Liver (tissue), 9 donors: Measurements from ENCODE around the gene IQCM. TPM values are rescaled to one million over a fixed set of nuclear protein-coding genes. Genes with fewer than 3 reads are reported as not detected.

Experiments
- DNase-seq: peaks from one replicate; pipeline ENCODE4 v3.0.0-alpha.2; 2017; ENCODE audit warnings: low spot score
- H3K27ac ChIP-seq, 2 donors: one replicate each; pipeline ENCODE4 v1.7.0; 2013; ENCODE audit warnings: inconsistent platforms in 2 of 2, low read length in 2 of 2, control low read depth in 1 of 2, low read depth in 1 of 2, mild to moderate bottlenecking in 1 of 2
- H3K27me3 ChIP-seq, 4 donors: one replicate each; pipeline versions ENCODE4 v1.6.1 to v1.7.0; 2013; ENCODE audit warnings: low read length in 3 of 4, inconsistent platforms in 1 of 4, mild to moderate bottlenecking in 1 of 4, moderate library complexity in 1 of 4; ENCODE audit not compliant: control insufficient read depth in 4 of 4, insufficient read depth in 4 of 4
- H3K36me3 ChIP-seq, 4 donors: one replicate each; pipeline versions ENCODE4 v1.6.1 to v1.7.0; 2013; ENCODE audit warnings: low read length in 3 of 4, mild to moderate bottlenecking in 3 of 4, low read depth in 1 of 4, moderate library complexity in 1 of 4; ENCODE audit not compliant: control insufficient read depth in 4 of 4, insufficient read depth in 3 of 4
- H3K4me1 ChIP-seq, 4 donors: one replicate each; pipeline versions ENCODE4 v1.6.1 to v1.7.0; 2013; ENCODE audit warnings: low read length in 3 of 4, mild to moderate bottlenecking in 3 of 4, moderate library complexity in 1 of 4; ENCODE audit not compliant: control insufficient read depth in 4 of 4, insufficient read depth in 4 of 4
- H3K4me3 ChIP-seq, 3 donors: one replicate each; pipeline versions ENCODE4 v1.6.1 to v1.7.0; 2013; ENCODE audit warnings: low read length in 3 of 3, control low read depth in 1 of 3, low read depth in 1 of 3, mild to moderate bottlenecking in 1 of 3
- H3K9ac ChIP-seq, 2 donors: one replicate each; pipeline ENCODE4 v1.7.0; 2013; ENCODE audit warnings: low read length in 2 of 2, mild to moderate bottlenecking in 2 of 2, moderate library complexity in 2 of 2, control low read depth in 1 of 2, low read depth in 1 of 2
- H3K9me3 ChIP-seq, 4 donors: one replicate each; pipeline versions ENCODE4 v1.6.1 to v1.7.0; 2013; ENCODE audit warnings: low read length in 3 of 4; ENCODE audit not compliant: control insufficient read depth in 4 of 4
- EGR1 ChIP-seq, 2 donors: IDR thresholded peaks; 2 replicates each; pipeline ENCODE4 v1.6.1; 2016 to 2018; ENCODE audit warnings: antibody characterized with exemption in 2 of 2, low read depth in 2 of 2
- FOXA1 ChIP-seq: IDR thresholded peaks from 2 replicates; pipeline ENCODE4 v1.6.1; 2016; ENCODE audit warnings: antibody characterized with exemption
- GABPA ChIP-seq, 2 donors: IDR thresholded peaks in 1 of 2; conservative IDR thresholded peaks in 1 of 2; 2 replicates each; pipeline ENCODE4 v1.6.1; 2016; ENCODE audit warnings: antibody characterized with exemption in 2 of 2, mild to moderate bottlenecking in 1 of 2, moderate library complexity in 1 of 2
- HNF4A ChIP-seq, 2 donors: conservative IDR thresholded peaks; 2 replicates each; pipeline ENCODE4 v1.6.1; 2016; ENCODE audit warnings: antibody characterized with exemption in 2 of 2, mild to moderate bottlenecking in 2 of 2
- HNF4G ChIP-seq: IDR thresholded peaks from 2 replicates; pipeline ENCODE4 v1.6.1; 2016; ENCODE audit warnings: antibody characterized with exemption
- JUND ChIP-seq, 2 donors: IDR thresholded peaks; 2 replicates each; pipeline ENCODE4 v1.6.1; 2016; ENCODE audit warnings: antibody characterized with exemption in 2 of 2
- NR2F2 ChIP-seq: IDR thresholded peaks from 2 replicates; pipeline ENCODE4 v1.6.1; 2016; ENCODE audit warnings: antibody characterized with exemption
- RAD21 ChIP-seq, 2 donors: IDR thresholded peaks; 2 replicates each; pipeline ENCODE4 v1.6.1; 2016; ENCODE audit warnings: antibody characterized with exemption in 2 of 2, mild to moderate bottlenecking in 2 of 2
- REST ChIP-seq: IDR thresholded peaks from 2 replicates; pipeline ENCODE4 v1.6.1; 2016; ENCODE audit warnings: antibody characterized with exemption, mild to moderate bottlenecking
- RXRA ChIP-seq, 2 donors: IDR thresholded peaks; 2 replicates each; pipeline ENCODE4 v1.6.1; 2017 to 2018; ENCODE audit warnings: antibody characterized with exemption in 2 of 2, mild to moderate bottlenecking in 1 of 2
- SP1 ChIP-seq: IDR thresholded peaks from 2 replicates; pipeline ENCODE4 v1.6.1; 2018; ENCODE audit warnings: antibody characterized with exemption, mild to moderate bottlenecking
- TAF1 ChIP-seq: conservative IDR thresholded peaks from 2 replicates; pipeline ENCODE4 v1.6.1; 2016; ENCODE audit warnings: antibody characterized with exemption, mild to moderate bottlenecking
- YY1 ChIP-seq: IDR thresholded peaks from 2 replicates; pipeline ENCODE4 v1.6.1; 2016; ENCODE audit warnings: antibody characterized with exemption, mild to moderate bottlenecking
- WGBS: extraction: QIAGEN DNeasy Blood & Tissue Kit; methylation state at CpG from one replicate; pipeline ENCODE4 v1.1.7; 2013; 5-methylcytosine and 5-hydroxymethylcytosine counted together
- polyA plus RNA-seq, 2 donors: library from polyadenylated mRNA; stranded (reverse) in 1 of 2; unstranded in 1 of 2; fragments of 200-250 nt in 1 of 2; fragments of >200 nt in 1 of 2; fragmentation: Nextera tagmentation in 1 of 2; extraction: Ambion mirVana in 1 of 2; gene quantifications; one replicate each; pipeline versions ENCODE4 v1.2.1 to v1.2.3, GENCODE V29; 2013 to 2015
- total RNA-seq, 2 donors: library from RNA; depleted of rRNA; stranded (reverse); fragments of >200 nt; gene quantifications; one replicate each; pipeline ENCODE4 v1.2.3, GENCODE V29; 2014
- TF ChIP-seq, protein P1 (sequence below): IDR thresholded peaks from 2 replicates; pipeline ENCODE4 v1.6.1; 2016; ENCODE audit warnings: antibody characterized with exemption
- TF ChIP-seq, protein P2 (sequence below): fragments of 150-350 bp; IDR thresholded peaks from 2 replicates; pipeline ENCODE4 v1.5.1; 2017; ENCODE audit warnings: improper control_type of control experiment, low read depth, low read length; ENCODE audit not compliant: missing input control
- TF ChIP-seq, protein P3 (sequence below): IDR thresholded peaks from 2 replicates; pipeline ENCODE4 v1.6.1; 2016; ENCODE audit warnings: antibody characterized with exemption
- donor health status: healthy.
- donor health status: healthy.
- donor health status: healthy.
- donor health status: healthy.
- donor health status: healthy.

Gene IQCM
- total and polyA plus RNA-seq, 4 donors = 0.08 TPM; not detected in 3

DNA sequence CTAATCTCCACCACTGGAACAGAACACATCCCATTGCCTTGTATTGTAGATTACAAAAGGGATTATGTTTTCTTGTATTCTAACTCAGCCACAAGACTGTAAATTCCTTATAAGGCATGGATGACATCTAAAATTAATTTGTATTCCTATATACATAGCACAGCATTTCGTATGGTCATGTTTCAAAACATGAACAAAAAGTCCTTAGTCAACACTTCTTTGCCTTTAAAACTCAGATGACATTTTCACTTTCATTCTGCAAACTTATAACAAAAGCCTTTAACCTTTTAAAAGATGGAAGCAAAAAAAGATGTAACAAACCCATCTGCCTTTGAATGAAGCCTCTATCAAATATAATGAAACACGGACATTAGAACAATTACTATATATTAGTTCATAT lies 181.3 kb downstream of the IQCM start:
- Histone ChIP-seq H3K27ac (no peak overlapping the region), H3K9me3 (peaks cover 0 to 1% (median 0%) of the 10 kb centered on the region in 4 donors), H3K36me3 (no peaks in the 10 kb centered on the region), H3K4me1 (no peaks in the 10 kb centered on the region), H3K4me3 (no peak overlapping the region), H3K9ac (no peak overlapping the region), H3K27me3 (peaks cover 0 to 2% (median 0%) of the 10 kb centered on the region in 4 donors)
- TF ChIP-seq, protein P1, sequence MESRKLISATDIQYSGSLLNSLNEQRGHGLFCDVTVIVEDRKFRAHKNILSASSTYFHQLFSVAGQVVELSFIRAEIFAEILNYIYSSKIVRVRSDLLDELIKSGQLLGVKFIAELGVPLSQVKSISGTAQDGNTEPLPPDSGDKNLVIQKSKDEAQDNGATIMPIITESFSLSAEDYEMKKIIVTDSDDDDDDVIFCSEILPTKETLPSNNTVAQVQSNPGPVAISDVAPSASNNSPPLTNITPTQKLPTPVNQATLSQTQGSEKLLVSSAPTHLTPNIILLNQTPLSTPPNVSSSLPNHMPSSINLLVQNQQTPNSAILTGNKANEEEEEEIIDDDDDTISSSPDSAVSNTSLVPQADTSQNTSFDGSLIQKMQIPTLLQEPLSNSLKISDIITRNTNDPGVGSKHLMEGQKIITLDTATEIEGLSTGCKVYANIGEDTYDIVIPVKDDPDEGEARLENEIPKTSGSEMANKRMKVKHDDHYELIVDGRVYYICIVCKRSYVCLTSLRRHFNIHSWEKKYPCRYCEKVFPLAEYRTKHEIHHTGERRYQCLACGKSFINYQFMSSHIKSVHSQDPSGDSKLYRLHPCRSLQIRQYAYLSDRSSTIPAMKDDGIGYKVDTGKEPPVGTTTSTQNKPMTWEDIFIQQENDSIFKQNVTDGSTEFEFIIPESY = no peak
- TF ChIP-seq YY1 (no peak), EGR1 (IDR thresholded peaks at IDR 0.05; ENCODE audit: low read depth in 2 of 2) (no peak), HNF4A (conservative IDR thresholded peaks at IDR 0.05) (no peak), JUND (IDR thresholded peaks at IDR 0.05) (no peak), FOXA1 (no peak), TAF1 (no peak), SP1 (no peak), RXRA (IDR thresholded peaks at IDR 0.05) (no peak), RAD21 (IDR thresholded peaks at IDR 0.05) (no peak)
- TF ChIP-seq, protein P2, sequence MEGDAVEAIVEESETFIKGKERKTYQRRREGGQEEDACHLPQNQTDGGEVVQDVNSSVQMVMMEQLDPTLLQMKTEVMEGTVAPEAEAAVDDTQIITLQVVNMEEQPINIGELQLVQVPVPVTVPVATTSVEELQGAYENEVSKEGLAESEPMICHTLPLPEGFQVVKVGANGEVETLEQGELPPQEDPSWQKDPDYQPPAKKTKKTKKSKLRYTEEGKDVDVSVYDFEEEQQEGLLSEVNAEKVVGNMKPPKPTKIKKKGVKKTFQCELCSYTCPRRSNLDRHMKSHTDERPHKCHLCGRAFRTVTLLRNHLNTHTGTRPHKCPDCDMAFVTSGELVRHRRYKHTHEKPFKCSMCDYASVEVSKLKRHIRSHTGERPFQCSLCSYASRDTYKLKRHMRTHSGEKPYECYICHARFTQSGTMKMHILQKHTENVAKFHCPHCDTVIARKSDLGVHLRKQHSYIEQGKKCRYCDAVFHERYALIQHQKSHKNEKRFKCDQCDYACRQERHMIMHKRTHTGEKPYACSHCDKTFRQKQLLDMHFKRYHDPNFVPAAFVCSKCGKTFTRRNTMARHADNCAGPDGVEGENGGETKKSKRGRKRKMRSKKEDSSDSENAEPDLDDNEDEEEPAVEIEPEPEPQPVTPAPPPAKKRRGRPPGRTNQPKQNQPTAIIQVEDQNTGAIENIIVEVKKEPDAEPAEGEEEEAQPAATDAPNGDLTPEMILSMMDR = no peak
- 63% methylated on average over 2 of the region's 2 CpGs for WGBS
- no peak for DNase-seq

DNA sequence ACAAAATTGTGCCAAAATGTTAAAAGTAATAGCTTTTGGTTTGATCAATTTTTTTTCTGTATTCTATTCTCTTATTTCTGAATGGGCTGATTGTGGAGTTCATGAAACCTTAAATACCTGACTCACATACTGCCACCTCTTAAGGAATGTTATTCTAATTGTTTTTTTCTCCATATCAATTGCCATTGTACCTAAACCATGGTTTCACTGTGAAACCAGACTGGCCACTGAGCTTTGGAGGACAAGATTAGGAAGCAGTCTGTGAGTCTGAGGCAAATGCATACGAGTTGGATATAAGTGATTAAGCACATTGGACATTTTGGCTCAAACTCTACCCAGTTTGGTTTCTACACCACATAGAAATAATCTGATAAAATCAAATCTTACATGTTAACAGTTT lies 184.0 kb downstream of the IQCM start:
- H3K4me3 ChIP-seq = no peak overlapping the region
- no peak overlapping the region for H3K9ac ChIP-seq
- no peak for DNase-seq
- no peaks in the 10 kb centered on the region for H3K36me3 ChIP-seq
- peaks cover 0 to 5% (median 2%) of the 10 kb centered on the region in 4 donors for H3K9me3 ChIP-seq
- 46% methylated on average over 1 of the region's 1 CpG for WGBS
- TF ChIP-seq RAD21 (IDR thresholded peaks at IDR 0.05) = no peak
- TF ChIP-seq REST = no peak
- TF ChIP-seq HNF4G = no peak
- no peak for TF ChIP-seq HNF4A (conservative IDR thresholded peaks at IDR 0.05)
- no peak for TF ChIP-seq GABPA (IDR thresholded peaks at IDR 0.05 in 1 of 2, conservative IDR thresholded peaks at IDR 0.05 in 1 of 2)
- TF ChIP-seq, protein P3, sequence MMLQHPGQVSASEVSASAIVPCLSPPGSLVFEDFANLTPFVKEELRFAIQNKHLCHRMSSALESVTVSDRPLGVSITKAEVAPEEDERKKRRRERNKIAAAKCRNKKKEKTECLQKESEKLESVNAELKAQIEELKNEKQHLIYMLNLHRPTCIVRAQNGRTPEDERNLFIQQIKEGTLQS = no peak
- TF ChIP-seq NR2F2 = no peak
- TF ChIP-seq, protein P2 = no peak
- H3K27me3 ChIP-seq = peaks cover 0 to 2% (median 0%) of the 10 kb centered on the region in 4 donors
- H3K4me1 ChIP-seq = no peaks in the 10 kb centered on the region
- no peak overlapping the region for H3K27ac ChIP-seq
